ENCODE data around the gene RNF112. TPM values are rescaled to one million over a fixed set of nuclear protein-coding genes. Genes with fewer than 3 reads are reported as not detected.
A peak's percentile ranks its signal among the peaks of the same experiment; 100 is the strongest.

The RNF112 gene
- total RNA-seq, 1 donor from 2014 or later = 0.86 TPM

- H2AFZ ChIP-seq (replicated peaks) = no peak overlapping the region
- no peaks in the 10 kb centered on the region for H3K36me3 ChIP-seq
- no peaks in the 10 kb centered on the region for H3K79me2 ChIP-seq (ENCODE audit: low read depth)
- no peaks in the 10 kb centered on the region for H3K27me3 ChIP-seq
- Mint-ChIP-seq H3K27me3 (ENCODE audit: insufficient read depth, low read depth) (no peaks in the 10 kb centered on the region), H3K36me3 (no peaks in the 10 kb centered on the region), H3K27ac (no peak overlapping the region), H3K4me3 (no peak overlapping the region), H3K4me1 (peaks cover 23% of the 10 kb centered on the region), H3K9me3 (no peaks in the 10 kb centered on the region)
- no peaks in the 10 kb centered on the region for H4K20me1 ChIP-seq (ENCODE audit: low read depth)
- H3K9ac ChIP-seq = no peak overlapping the region
- H3K9me3 ChIP-seq (ENCODE audit: low read depth) = no peaks in the 10 kb centered on the region
- peaks cover 28% of the 10 kb centered on the region for H3K4me1 ChIP-seq
- H3F3A ChIP-seq (ENCODE audit: low read depth) = peaks cover 9% of the 10 kb centered on the region
- H3K4me2 ChIP-seq = no peak overlapping the region
- no peak for DNase-seq (ENCODE audit: low spot score)
- H3K27ac ChIP-seq = no peak overlapping the region
- H3K4me3 ChIP-seq = no peak overlapping the region
- TF ChIP-seq EZH2 (IDR thresholded peaks at IDR 0.05) = no peak
- TF ChIP-seq EZH2phosphoT487 (IDR thresholded peaks at IDR 0.05) = no peak
- TF ChIP-seq, protein P1, sequence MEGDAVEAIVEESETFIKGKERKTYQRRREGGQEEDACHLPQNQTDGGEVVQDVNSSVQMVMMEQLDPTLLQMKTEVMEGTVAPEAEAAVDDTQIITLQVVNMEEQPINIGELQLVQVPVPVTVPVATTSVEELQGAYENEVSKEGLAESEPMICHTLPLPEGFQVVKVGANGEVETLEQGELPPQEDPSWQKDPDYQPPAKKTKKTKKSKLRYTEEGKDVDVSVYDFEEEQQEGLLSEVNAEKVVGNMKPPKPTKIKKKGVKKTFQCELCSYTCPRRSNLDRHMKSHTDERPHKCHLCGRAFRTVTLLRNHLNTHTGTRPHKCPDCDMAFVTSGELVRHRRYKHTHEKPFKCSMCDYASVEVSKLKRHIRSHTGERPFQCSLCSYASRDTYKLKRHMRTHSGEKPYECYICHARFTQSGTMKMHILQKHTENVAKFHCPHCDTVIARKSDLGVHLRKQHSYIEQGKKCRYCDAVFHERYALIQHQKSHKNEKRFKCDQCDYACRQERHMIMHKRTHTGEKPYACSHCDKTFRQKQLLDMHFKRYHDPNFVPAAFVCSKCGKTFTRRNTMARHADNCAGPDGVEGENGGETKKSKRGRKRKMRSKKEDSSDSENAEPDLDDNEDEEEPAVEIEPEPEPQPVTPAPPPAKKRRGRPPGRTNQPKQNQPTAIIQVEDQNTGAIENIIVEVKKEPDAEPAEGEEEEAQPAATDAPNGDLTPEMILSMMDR (IDR thresholded peaks at IDR 0.05) = no peak
Measured at GRCh38 chr17:19391432-19391831, 19.6 kb upstream of the RNF112 start.

DNA sequence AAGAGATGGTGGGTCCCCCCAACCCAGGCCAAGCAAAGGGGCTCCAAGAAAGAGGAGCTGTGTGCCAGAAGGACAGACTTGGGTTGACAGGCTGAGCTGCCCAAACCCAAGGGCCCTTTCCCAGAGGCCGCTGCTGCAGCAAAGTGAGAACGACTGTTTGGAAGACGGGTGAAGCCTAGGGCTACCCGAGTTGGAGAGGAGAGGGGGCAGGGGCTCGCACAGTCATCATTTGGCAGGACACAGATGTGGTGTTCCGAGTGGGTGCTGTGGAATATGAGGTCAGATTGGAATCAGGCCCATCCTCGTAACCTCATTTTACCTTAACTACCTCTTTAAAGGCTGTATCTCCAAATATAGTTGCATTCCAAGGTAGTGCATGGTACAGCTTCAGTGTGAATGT lies 18.7 kb upstream of the RNF112 start:
- Histone ChIP-seq H3K4me3 (no peak overlapping the region), H3K27me3 (no peaks in the 10 kb centered on the region), H3K4me2 (peak overlapping the region; percentile 20), H4K20me1 (ENCODE audit: low read depth) (no peaks in the 10 kb centered on the region), H3F3A (ENCODE audit: low read depth) (peaks cover 4% of the 10 kb centered on the region), H3K4me1 (peaks cover 20% of the 10 kb centered on the region), H3K36me3 (no peaks in the 10 kb centered on the region), H3K79me2 (ENCODE audit: low read depth) (no peaks in the 10 kb centered on the region), H3K9me3 (ENCODE audit: low read depth) (no peaks in the 10 kb centered on the region), H3K9ac (no peak overlapping the region), H2AFZ (replicated peaks) (no peak overlapping the region), H3K27ac (no peak overlapping the region)
- Mint-ChIP-seq H3K36me3 (no peaks in the 10 kb centered on the region), H3K27ac (no peak overlapping the region), H3K4me1 (peaks cover 15% of the 10 kb centered on the region), H3K9me3 (no peaks in the 10 kb centered on the region), H3K4me3 (no peak overlapping the region), H3K27me3 (ENCODE audit: insufficient read depth, low read depth) (no peaks in the 10 kb centered on the region)
- no peak for DNase-seq (ENCODE audit: low spot score)
- TF ChIP-seq EZH2 (IDR thresholded peaks at IDR 0.05) (no peak), EZH2phosphoT487 (IDR thresholded peaks at IDR 0.05) (no peak)
- TF ChIP-seq, protein P1 (IDR thresholded peaks at IDR 0.05) = no peak

- Histone ChIP-seq H2AFZ (replicated peaks) (no peak overlapping the region), H3K4me2 (peak overlapping the region; percentile 25)
- no peaks in the 10 kb centered on the region for H3K36me3 Mint-ChIP-seq
Measured at GRCh38 chr17:19397556-19398041, 13.4 kb upstream of the RNF112 start.

More at GRCh38 chr17:19397556-19398041, 13.4 kb upstream of the RNF112 start:
- Histone ChIP-seq H3K27me3 (no peaks in the 10 kb centered on the region), H3K9ac (no peak overlapping the region), H3F3A (ENCODE audit: low read depth) (no peaks in the 10 kb centered on the region), H3K4me3 (no peak overlapping the region), H3K4me1 (peaks cover 10% of the 10 kb centered on the region), H4K20me1 (ENCODE audit: low read depth) (no peaks in the 10 kb centered on the region), H3K79me2 (ENCODE audit: low read depth) (no peaks in the 10 kb centered on the region), H3K9me3 (ENCODE audit: low read depth) (no peaks in the 10 kb centered on the region), H3K36me3 (no peaks in the 10 kb centered on the region), H3K27ac (no peak overlapping the region)
- H3K27ac Mint-ChIP-seq = no peak overlapping the region
- no peak overlapping the region for H3K4me3 Mint-ChIP-seq
- TF ChIP-seq EZH2phosphoT487 (IDR thresholded peaks at IDR 0.05) = no peak
- TF ChIP-seq, protein P1 (IDR thresholded peaks at IDR 0.05) = peak; percentile 40
- peak; percentile 28 for DNase-seq (ENCODE audit: low spot score)
- H3K4me1 Mint-ChIP-seq = no peaks in the 10 kb centered on the region
- H3K9me3 Mint-ChIP-seq = no peaks in the 10 kb centered on the region
- H3K27me3 Mint-ChIP-seq (ENCODE audit: insufficient read depth, low read depth) = no peaks in the 10 kb centered on the region
